Keratinocyte (primary cell): Measurements from ENCODE around the gene CASP9. TPM values are rescaled to one million over a fixed set of nuclear protein-coding genes. Genes with fewer than 3 reads are reported as not detected.
"Not testable (repeated sequence)": the region's sequence is repeated elsewhere in the genome, so short reads cannot be mapped to it uniquely, and the experiment has no call there.

ENCODE experiments used
- DNase-seq: peaks from one replicate; pipeline ENCODE4 v3.0.0-alpha.2; 2011; ENCODE audit warnings: low read depth, missing footprints, low spot score
- FAIRE-seq: peaks from 2 replicates; lab custom pipeline; 2011; peaks lifted over from hg19 to GRCh38; lab: Jason Lieb, UNC
- H2AFZ ChIP-seq: 2 replicates; pipeline ENCODE4 v1.6.0; 2012; ENCODE audit warnings: low read length, control low read depth, inconsistent platforms; ENCODE audit not compliant: control insufficient read depth
- H3K27ac ChIP-seq: 2 replicates; pipeline ENCODE4 v1.5.1; 2011; ENCODE audit warnings: low read length; ENCODE audit not compliant: control insufficient read depth, insufficient read depth
- H3K27me3 ChIP-seq: 3 replicates; pipeline ENCODE4 v1.6.0; 2011; ENCODE audit warnings: low read length; ENCODE audit not compliant: control insufficient read depth, insufficient read depth; ENCODE audit errors: extremely low read depth
- H3K36me3 ChIP-seq, 2 experiments: 2 replicates in 1 of 2; 3 replicates in 1 of 2; pipeline ENCODE4 v1.5.1; 2011; ENCODE audit warnings: low read length in 2 of 2, mild to moderate bottlenecking in 1 of 2; ENCODE audit not compliant: control insufficient read depth in 2 of 2, insufficient read depth in 2 of 2; ENCODE audit errors: extremely low read depth in 1 of 2
- H3K4me1 ChIP-seq: 3 replicates; pipeline ENCODE4 v1.5.1; 2011; ENCODE audit warnings: low read length; ENCODE audit not compliant: control insufficient read depth, insufficient read depth; ENCODE audit errors: extremely low read depth
- H3K4me2 ChIP-seq: 3 replicates; pipeline ENCODE4 v1.6.0; 2011; ENCODE audit warnings: low read depth, low read length; ENCODE audit not compliant: control insufficient read depth, insufficient read depth; ENCODE audit errors: extremely low read depth
- H3K4me3 ChIP-seq, 3 experiments: fragments of 200-600 bp in 1 of 3; sonication (generic) in 1 of 3; 2 replicates in 2 of 3; 3 replicates in 1 of 3; pipeline ENCODE4 v1.5.1; 2011 to 2016; ENCODE audit warnings: low read length in 3 of 3, mild to moderate bottlenecking in 3 of 3, control low read depth in 2 of 3, inconsistent platforms in 1 of 3, low read depth in 1 of 3, mixed read lengths in 1 of 3, mixed run types in 1 of 3, moderate library complexity in 1 of 3; ENCODE audit not compliant: control insufficient read depth in 2 of 3, insufficient read depth in 2 of 3; ENCODE audit errors: extremely low read depth in 1 of 3
- H3K79me2 ChIP-seq: 2 replicates; pipeline ENCODE4 v1.6.0; 2012; ENCODE audit warnings: low read length; ENCODE audit not compliant: control insufficient read depth, insufficient read depth
- H3K9ac ChIP-seq: 3 replicates; pipeline ENCODE4 v1.6.0; 2011; ENCODE audit warnings: low read length; ENCODE audit not compliant: control insufficient read depth, insufficient read depth; ENCODE audit errors: extremely low read depth
- H3K9me1 ChIP-seq: 3 replicates; pipeline ENCODE4 v1.6.0; 2011; ENCODE audit warnings: low read length; ENCODE audit not compliant: control insufficient read depth, insufficient read depth; ENCODE audit errors: extremely low read depth
- H3K9me3 ChIP-seq: 2 replicates; pipeline ENCODE4 v1.5.1; 2012; ENCODE audit warnings: low read depth, low read length; ENCODE audit not compliant: control insufficient read depth
- H4K20me1 ChIP-seq: 3 replicates; pipeline ENCODE4 v1.6.0; 2011; ENCODE audit warnings: low read length; ENCODE audit not compliant: control insufficient read depth, insufficient read depth; ENCODE audit errors: extremely low read depth
- CTCF ChIP-seq, 3 experiments: IDR thresholded peaks in 1 of 3; conservative IDR thresholded peaks in 1 of 3; optimal IDR thresholded peaks in 1 of 3; 2 replicates in 2 of 3; 3 replicates in 1 of 3; pipeline versions ENCODE3 to v1.5.1; 2011; ENCODE audit warnings: low read length in 3 of 3, mild to moderate bottlenecking in 3 of 3, moderate library complexity in 2 of 3, control low read depth in 1 of 3, inconsistent platforms in 1 of 3; ENCODE audit not compliant: insufficient read depth in 2 of 3; ENCODE audit errors: extremely low read depth in 1 of 3
- EZH2 ChIP-seq: IDR thresholded peaks from one replicate; pipeline ENCODE4 v1.6.1; 2012; ENCODE audit warnings: inconsistent platforms, mild to moderate bottlenecking, low read length, moderate library complexity
- dilution Hi-C: fragments of 300-500 bp; cut with MboI; formaldehyde crosslinking; loops from one replicate; pipeline ENCODE4 v1.7.0; 2020; ENCODE audit warnings: low sequenced_read_pairs; ENCODE audit not compliant: extremely low pct_ligation_motif_present
- polyA plus RNA-seq, 5 experiments: library from polyadenylated mRNA; depleted of rRNA in 3 of 5; stranded (reverse) in 3 of 5; stranded (forward) in 1 of 5; unstranded in 1 of 5; fragments of >200 nt; gene quantifications; 1 replicate in 1 of 5; 2 replicates in 3 of 5; 3 replicates in 1 of 5; pipeline versions ENCODE4 v1.2.1 to v1.2.3, GENCODE V29; 2011 to 2012; ENCODE audit warnings: missing spikeins in 2 of 5, low read depth in 1 of 5, low replicate concordance in 1 of 5

CASP9 gene
- polyA plus RNA-seq, 1 donor (not counting 4 experiments of a cell fraction or from before 2014, with no cell fraction given), result 4.4 TPM

GRCh38 chr1:15515022-15515663 is 8.9 kb downstream of the CASP9 start:
- Histone ChIP-seq H3K79me2 (no peaks in the 10 kb centered on the region), H3K36me3 (no peaks in the 10 kb centered on the region), H3K4me2 (no peak overlapping the region), H3K9me1 (no peaks in the 10 kb centered on the region), H3K9ac (no peak overlapping the region), H3K4me1 (peaks cover 3% of the 10 kb centered on the region), H3K27me3 (no peaks in the 10 kb centered on the region), H3K27ac (no peak overlapping the region), H3K4me3 (no peak overlapping the region), H2AFZ (no peak overlapping the region), H4K20me1 (no peaks in the 10 kb centered on the region), H3K9me3 (no peaks in the 10 kb centered on the region)
- no peak for DNase-seq
- TF ChIP-seq CTCF (optimal IDR thresholded peaks at IDR 0.05 in 1 of 3, IDR thresholded peaks at IDR 0.05 in 1 of 3, conservative IDR thresholded peaks at IDR 0.05 in 1 of 3; ENCODE audit: extremely low read depth in 1 of 3, insufficient read depth in 2 of 3, low read length in 3 of 3) (no peak), EZH2 (no peak)
- dilution Hi-C loops, result no loop called here
- no peak for FAIRE-seq

DNA sequence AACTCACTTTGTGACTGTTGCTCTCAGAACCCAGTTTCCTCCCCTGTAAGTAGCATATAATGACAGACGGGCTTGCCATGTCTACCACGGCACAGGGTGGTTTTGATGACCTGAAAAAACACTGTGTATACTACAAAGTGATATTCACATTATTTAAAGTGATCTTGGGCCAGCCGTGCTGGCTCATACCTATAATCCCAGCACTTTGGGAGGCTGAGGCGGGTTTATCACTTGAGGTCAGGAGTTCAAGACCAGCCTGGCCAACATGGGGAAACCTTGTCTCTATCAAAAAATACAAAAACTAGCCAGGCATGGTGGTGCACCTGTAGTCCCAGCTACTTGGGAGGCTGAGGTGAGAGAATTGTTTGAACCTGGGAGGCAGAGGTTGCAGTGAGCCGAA is 9.5 kb downstream of the CASP9 start:
- H3K9me1 ChIP-seq, FAIRE-seq, DNase-seq, dilution Hi-C loops, H3K4me2 ChIP-seq, H3K27me3 ChIP-seq, H3K9ac ChIP-seq, H3K4me3 ChIP-seq, H4K20me1 ChIP-seq, H3K79me2 ChIP-seq, H2AFZ ChIP-seq, H3K9me3 ChIP-seq, H3K27ac ChIP-seq, H3K36me3 ChIP-seq, H3K4me1 ChIP-seq: not testable (repeated sequence)

DNA sequence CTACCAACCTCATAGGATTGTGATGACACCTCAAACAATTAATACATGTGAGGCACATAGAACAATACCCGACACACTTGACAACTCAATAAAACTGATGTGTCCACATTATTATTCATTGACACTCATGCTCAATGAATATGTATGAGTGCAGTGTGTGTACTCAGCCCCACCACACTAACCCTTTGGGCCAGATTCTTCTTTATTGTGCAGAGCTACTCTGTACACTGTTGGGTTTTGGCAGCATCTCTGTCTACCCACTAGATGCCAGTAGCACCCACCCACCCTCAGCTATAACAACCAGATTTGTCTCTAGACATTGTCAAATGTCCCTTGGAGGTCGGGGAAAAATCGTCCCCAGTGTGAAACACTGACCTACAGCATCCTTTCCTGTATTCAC is 10.1 kb downstream of the CASP9 start:
- no peaks in the 10 kb centered on the region for H3K9me1 ChIP-seq
- H3K4me2 ChIP-seq, result no peak overlapping the region
- no peak overlapping the region for H2AFZ ChIP-seq
- TF ChIP-seq CTCF (optimal IDR thresholded peaks at IDR 0.05 in 1 of 3, IDR thresholded peaks at IDR 0.05 in 1 of 3, conservative IDR thresholded peaks at IDR 0.05 in 1 of 3; ENCODE audit: extremely low read depth in 1 of 3, insufficient read depth in 2 of 3, low read length in 3 of 3), result no peak
- no peak for TF ChIP-seq EZH2
- no peaks in the 10 kb centered on the region for H3K9me3 ChIP-seq
- dilution Hi-C loops, result no loop called here
- FAIRE-seq, result no peak
- peaks cover 3% of the 10 kb centered on the region for H3K4me1 ChIP-seq
- H4K20me1 ChIP-seq, result no peaks in the 10 kb centered on the region
- H3K36me3 ChIP-seq, result no peaks in the 10 kb centered on the region
- no peak for DNase-seq
- H3K27me3 ChIP-seq, result no peaks in the 10 kb centered on the region
- H3K79me2 ChIP-seq, result no peaks in the 10 kb centered on the region
- H3K27ac ChIP-seq, result no peak overlapping the region
- H3K4me3 ChIP-seq, result no peak overlapping the region
- H3K9ac ChIP-seq, result no peak overlapping the region
